Mesothelial cell of epicardium (in vitro differentiated cells): ENCODE data around the gene SLC5A3. TPM values are rescaled to one million over a fixed set of nuclear protein-coding genes. Genes with fewer than 3 reads are reported as not detected.

Source experiments
- DNase-seq, 2 experiments: peaks; one replicate each; pipeline ENCODE4 v3.0.0; 2021; ENCODE audit warnings: low spot score in 2 of 2; ENCODE audit not compliant: unreplicated experiment in 2 of 2
- H3K27ac Mint-ChIP-seq: 2 replicates; pipeline ENCODE4 v1.8.0; 2021; ENCODE audit warnings: mixed read lengths
- H3K27me3 Mint-ChIP-seq: 2 replicates; pipeline ENCODE4 v1.8.0; 2021; ENCODE audit warnings: low read depth, mixed read lengths
- H3K36me3 Mint-ChIP-seq: 2 replicates; pipeline ENCODE4 v1.8.0; 2021; ENCODE audit warnings: mixed read lengths
- H3K4me1 Mint-ChIP-seq: 2 replicates; pipeline ENCODE4 v1.8.0; 2021; ENCODE audit warnings: mixed read lengths
- H3K4me3 Mint-ChIP-seq: 2 replicates; pipeline ENCODE4 v1.8.0; 2021; ENCODE audit warnings: mild to moderate bottlenecking, moderate library complexity, mixed read lengths
- H3K9me3 Mint-ChIP-seq: 2 replicates; pipeline ENCODE4 v1.8.0; 2021; ENCODE audit warnings: mixed read lengths
- total RNA-seq: library from RNA; stranded (reverse); gene quantifications from 3 replicates; pipeline ENCODE4 v1.2.1, GENCODE V29; 2021
- TF ChIP-seq, protein P1 (sequence below): fragments of 200-600 bp; sonication (generic); IDR thresholded peaks from one replicate; pipeline ENCODE4 v1.5.0; 2021; ENCODE audit warnings: antibody characterized with exemption; ENCODE audit not compliant: unreplicated experiment

Gene SLC5A3
- total RNA-seq, 1 donor from 2014 or later = 54.9 TPM

DNA sequence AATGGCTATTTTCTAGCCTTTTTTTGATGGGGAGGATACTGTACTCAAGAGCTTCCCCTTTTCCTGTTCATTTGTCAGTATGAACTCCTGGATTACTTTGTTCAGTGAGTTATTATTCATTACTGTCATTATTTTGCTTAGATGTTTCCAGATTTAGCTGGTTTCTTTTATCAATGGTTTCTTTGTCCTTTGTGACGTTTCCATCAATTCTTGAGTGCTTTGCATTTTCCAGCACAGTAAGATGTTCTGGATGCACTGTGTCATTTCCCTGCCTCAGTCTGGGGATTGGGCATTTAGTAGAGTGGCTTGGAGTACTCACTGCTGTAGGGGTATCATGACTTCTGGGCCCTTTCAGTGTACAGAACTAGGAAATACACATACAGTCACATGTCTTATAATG lies 34.2 kb downstream of the SLC5A3 start:
- TF ChIP-seq, protein P1, sequence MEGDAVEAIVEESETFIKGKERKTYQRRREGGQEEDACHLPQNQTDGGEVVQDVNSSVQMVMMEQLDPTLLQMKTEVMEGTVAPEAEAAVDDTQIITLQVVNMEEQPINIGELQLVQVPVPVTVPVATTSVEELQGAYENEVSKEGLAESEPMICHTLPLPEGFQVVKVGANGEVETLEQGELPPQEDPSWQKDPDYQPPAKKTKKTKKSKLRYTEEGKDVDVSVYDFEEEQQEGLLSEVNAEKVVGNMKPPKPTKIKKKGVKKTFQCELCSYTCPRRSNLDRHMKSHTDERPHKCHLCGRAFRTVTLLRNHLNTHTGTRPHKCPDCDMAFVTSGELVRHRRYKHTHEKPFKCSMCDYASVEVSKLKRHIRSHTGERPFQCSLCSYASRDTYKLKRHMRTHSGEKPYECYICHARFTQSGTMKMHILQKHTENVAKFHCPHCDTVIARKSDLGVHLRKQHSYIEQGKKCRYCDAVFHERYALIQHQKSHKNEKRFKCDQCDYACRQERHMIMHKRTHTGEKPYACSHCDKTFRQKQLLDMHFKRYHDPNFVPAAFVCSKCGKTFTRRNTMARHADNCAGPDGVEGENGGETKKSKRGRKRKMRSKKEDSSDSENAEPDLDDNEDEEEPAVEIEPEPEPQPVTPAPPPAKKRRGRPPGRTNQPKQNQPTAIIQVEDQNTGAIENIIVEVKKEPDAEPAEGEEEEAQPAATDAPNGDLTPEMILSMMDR = no peak
- Mint-ChIP-seq H3K9me3 (no peaks in the 10 kb centered on the region), H3K4me1 (peaks cover 46% of the 10 kb centered on the region), H3K36me3 (peaks cover 14% of the 10 kb centered on the region), H3K27ac (no peak overlapping the region), H3K27me3 (no peaks in the 10 kb centered on the region), H3K4me3 (no peak overlapping the region)
- no peak for DNase-seq

DNA sequence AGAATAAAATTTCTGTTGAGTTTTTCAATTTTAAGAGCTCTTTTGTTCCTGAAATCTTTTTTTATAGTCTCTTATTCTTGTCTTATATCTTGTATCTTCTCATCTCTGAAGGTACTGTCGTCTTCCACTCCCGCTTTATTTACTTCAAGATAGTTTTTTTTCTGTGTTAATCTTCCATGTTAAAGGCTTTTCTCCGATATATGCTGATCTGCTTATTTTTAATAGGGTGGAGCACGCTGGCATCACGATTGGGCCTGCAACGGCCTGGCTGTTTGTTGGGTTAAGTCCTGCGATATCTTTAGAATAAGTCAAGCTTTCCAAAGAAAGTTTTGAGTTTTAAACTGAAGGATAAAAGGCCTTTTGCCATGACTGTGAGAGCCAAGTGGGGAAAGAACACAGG lies 35.7 kb downstream of the SLC5A3 start:
- H3K27me3 Mint-ChIP-seq = no peaks in the 10 kb centered on the region
- H3K36me3 Mint-ChIP-seq = peaks cover 19% of the 10 kb centered on the region
- no peak for DNase-seq
- TF ChIP-seq, protein P1 = no peak
- no peak overlapping the region for H3K4me3 Mint-ChIP-seq
- no peaks in the 10 kb centered on the region for H3K9me3 Mint-ChIP-seq
- peaks cover 43% of the 10 kb centered on the region for H3K4me1 Mint-ChIP-seq
- H3K27ac Mint-ChIP-seq = peak overlapping the region; percentile 67

DNA sequence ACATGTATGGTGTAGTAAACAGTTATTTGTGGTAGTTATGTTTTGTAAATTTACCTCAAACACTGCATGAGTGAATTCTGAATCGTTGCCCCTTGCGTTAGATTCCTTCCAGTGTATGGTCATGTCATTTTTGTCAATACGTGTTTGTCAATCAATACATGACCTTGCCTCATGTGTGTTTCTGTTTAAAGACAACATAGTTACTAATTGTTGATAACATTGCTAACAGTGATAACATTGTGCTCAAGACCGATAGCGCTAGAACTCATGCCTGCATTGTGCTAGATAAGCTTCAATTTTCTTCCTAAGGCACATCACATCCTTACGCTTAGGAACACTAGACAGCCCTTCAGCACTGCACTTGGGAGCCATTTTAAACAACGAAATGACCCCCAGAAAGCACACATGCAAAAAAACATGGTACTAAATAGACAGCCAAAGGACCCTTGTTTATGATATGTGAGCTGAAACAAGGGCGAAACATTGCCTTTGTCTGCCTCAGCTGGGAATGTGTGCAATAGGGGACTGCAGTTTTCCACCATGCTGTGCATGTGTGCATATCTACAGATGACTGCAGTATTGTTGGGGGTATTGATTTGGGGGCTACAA lies 37.3 kb downstream of the SLC5A3 start:
- Mint-ChIP-seq H3K9me3 (no peaks in the 10 kb centered on the region), H3K4me1 (peaks cover 42% of the 10 kb centered on the region), H3K27me3 (no peaks in the 10 kb centered on the region), H3K27ac (no peak overlapping the region), H3K36me3 (peaks cover 23% of the 10 kb centered on the region), H3K4me3 (no peak overlapping the region)
- no peak for DNase-seq
- TF ChIP-seq, protein P1 = no peak

DNA sequence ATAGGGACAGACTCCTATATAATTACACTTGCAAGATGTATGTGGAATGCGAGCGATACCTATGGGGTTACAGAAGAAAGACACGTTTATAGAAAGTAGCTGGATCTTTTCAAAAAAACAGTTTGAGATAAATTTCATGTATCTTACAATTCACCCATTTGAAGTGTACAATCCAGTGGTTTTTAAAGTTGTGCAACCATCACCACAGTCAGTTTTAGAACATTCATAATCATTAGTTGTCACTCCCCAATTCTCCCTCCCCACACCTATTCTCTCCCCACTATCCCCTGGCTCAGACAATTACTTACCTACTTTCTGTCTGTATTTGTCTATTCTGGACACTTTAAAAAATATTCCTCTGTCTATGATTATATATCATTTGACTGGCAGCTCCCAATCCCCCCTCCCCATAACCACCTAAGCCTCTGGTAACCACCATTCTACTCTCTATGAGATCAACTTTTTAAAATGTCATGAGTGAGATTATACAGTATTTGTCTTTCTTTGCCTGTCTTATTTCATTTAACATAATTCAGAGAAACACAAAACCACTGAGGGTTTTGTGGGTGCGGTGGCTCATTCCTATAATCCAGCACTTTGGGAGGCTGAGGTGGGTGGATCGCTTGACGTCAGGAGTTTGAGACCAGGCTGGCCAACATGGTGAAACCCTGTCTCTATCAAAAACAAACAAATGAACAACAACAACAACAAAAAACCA lies 39.1 kb downstream of the SLC5A3 start:
- no peak for DNase-seq
- Mint-ChIP-seq H3K27me3 (no peaks in the 10 kb centered on the region), H3K4me1 (peaks cover 37% of the 10 kb centered on the region), H3K27ac (peak overlapping the region; percentile 40), H3K36me3 (peaks cover 32% of the 10 kb centered on the region), H3K4me3 (no peak overlapping the region), H3K9me3 (peaks cover 7% of the 10 kb centered on the region)
- TF ChIP-seq, protein P1 = no peak

DNA sequence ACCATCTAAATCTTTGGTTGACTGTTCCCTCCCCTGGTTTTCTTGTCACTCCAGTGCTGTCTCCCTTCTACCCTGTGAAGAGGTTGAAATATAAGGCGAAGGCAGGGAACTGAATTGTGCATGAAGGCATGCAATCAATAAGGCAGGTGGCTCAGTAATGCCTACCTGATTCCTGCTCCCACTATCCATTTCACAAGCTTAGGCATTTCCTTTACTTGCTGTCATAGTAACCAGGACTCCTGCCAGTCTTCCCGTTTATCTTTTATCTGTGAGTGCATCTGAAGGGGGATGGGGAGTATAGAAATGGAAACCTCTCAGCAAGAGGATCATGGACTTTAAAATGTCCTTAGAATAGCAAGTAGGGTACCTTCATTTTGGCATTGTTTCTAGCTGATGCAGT lies 40.5 kb downstream of the SLC5A3 start:
- Mint-ChIP-seq H3K4me1 (peaks cover 32% of the 10 kb centered on the region), H3K27ac (no peak overlapping the region), H3K36me3 (peaks cover 31% of the 10 kb centered on the region), H3K27me3 (no peaks in the 10 kb centered on the region), H3K4me3 (no peak overlapping the region), H3K9me3 (peaks cover 7% of the 10 kb centered on the region)
- TF ChIP-seq, protein P1 = no peak
- no peak for DNase-seq
